GM18508 (cell line): Measurements from ENCODE around the gene MLN.

ENCODE experiments used
- ATAC-seq: cut with Tn5 transposase; IDR thresholded peaks from one replicate; pipeline ENCODE4 v1.9.1; 2021; ENCODE audit warnings: moderate number of reproducible peaks; ENCODE audit not compliant: insufficient read depth, unreplicated experiment

Gene MLN

GRCh38 chr6:33757906-33758305 lies 45.9 kb downstream of the MLN start:
- no peak for ATAC-seq

GRCh38 chr6:33757113-33757512 lies 46.7 kb downstream of the MLN start:
- no peak for ATAC-seq

- ATAC-seq: no peak
These were observed 47.4 kb downstream of the MLN start for GRCh38 chr6:33756211-33756954.

GRCh38 chr6:33755070-33755869 lies 48.5 kb downstream of the MLN start:
- ATAC-seq: no peak

- ATAC-seq: no peak
These were observed 49.6 kb downstream of the MLN start for GRCh38 chr6:33754222-33754621.

GRCh38 chr6:33752646-33753015 lies 51.2 kb downstream of the MLN start:
- ATAC-seq: no peak

- ATAC-seq: no peak
These were observed 51.8 kb downstream of the MLN start for GRCh38 chr6:33751771-33752645.

GRCh38 chr6:33750244-33750991 lies 53.4 kb downstream of the MLN start:
- ATAC-seq: no peak

GRCh38 chr6:33749401-33749800 lies 54.4 kb downstream of the MLN start:
- ATAC-seq: no peak

- no peak for ATAC-seq
These were observed 55.0 kb downstream of the MLN start for GRCh38 chr6:33748841-33749240.

GRCh38 chr6:33747823-33748222 lies 56.0 kb downstream of the MLN start:
- no peak for ATAC-seq

GRCh38 chr6:33746651-33747100 lies 57.1 kb downstream of the MLN start, which contains the start of gene IP6K3:
Gene IP6K3 (minus strand): TSS chr6:33746905. CDS start chr6:33735476, 11,429 bp downstream.
- no peak for ATAC-seq

GRCh38 chr6:33746036-33746600 lies 57.7 kb downstream of the MLN start:
- no peak for ATAC-seq

GRCh38 chr6:33745548-33745947 lies 58.3 kb downstream of the MLN start:
- ATAC-seq: no peak

GRCh38 chr6:33744895-33745546 lies 58.8 kb downstream of the MLN start:
- ATAC-seq: no peak
